ENCODE data around the gene PACRGL.

PACRGL gene

DNA sequence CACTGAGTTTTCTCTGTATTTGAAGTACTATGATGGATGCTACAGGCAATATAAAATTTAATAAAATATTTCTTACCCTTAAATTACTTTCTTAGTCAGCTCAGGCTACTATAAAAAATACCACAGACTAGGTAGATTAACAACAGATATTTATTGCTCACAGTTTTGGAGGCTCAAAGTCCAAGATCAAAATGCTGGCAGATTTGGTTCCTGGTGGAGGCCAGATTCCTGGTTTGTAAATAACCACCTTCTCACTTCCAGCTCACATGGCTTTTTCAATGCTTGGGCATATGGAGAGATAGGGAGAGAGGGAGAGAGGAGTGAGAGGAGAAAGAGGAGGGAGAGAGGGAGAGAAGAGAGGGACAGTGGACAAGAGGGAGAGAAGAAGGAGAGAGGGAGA is 24.5 kb upstream of the PACRGL start:
- Histone ChIP-seq H2AFZ (ENCODE audit: low read length) (no peak overlapping the region), H3F3A (ENCODE audit: insufficient read depth, low read length) (no peaks in the 10 kb centered on the region), H3K79me2 (ENCODE audit: insufficient read depth, low read length) (no peaks in the 10 kb centered on the region), H3K9me2 (ENCODE audit: low read depth, low read length) (no peaks in the 10 kb centered on the region), H3K9ac (ENCODE audit: low read length) (no peak overlapping the region), H3K27ac (ENCODE audit: low read depth, low read length, poor library complexity, severe bottlenecking) (no peak overlapping the region), H3K9me3 (ENCODE audit: low read length) (no peaks in the 10 kb centered on the region), H3K4me1 (ENCODE audit: insufficient read depth, low read length, severe bottlenecking) (no peaks in the 10 kb centered on the region), H3K36me3 (ENCODE audit: insufficient read depth, low read length) (no peaks in the 10 kb centered on the region), H4K20me1 (ENCODE audit: insufficient read depth, low read length) (no peaks in the 10 kb centered on the region), H3K4me3 (ENCODE audit: low read depth, low read length, poor library complexity, severe bottlenecking) (no peak overlapping the region), H3K4me2 (ENCODE audit: low read length) (no peak overlapping the region), H3K27me3 (ENCODE audit: insufficient read depth, low read length) (no peaks in the 10 kb centered on the region)
- TF ChIP-seq, protein P1, sequence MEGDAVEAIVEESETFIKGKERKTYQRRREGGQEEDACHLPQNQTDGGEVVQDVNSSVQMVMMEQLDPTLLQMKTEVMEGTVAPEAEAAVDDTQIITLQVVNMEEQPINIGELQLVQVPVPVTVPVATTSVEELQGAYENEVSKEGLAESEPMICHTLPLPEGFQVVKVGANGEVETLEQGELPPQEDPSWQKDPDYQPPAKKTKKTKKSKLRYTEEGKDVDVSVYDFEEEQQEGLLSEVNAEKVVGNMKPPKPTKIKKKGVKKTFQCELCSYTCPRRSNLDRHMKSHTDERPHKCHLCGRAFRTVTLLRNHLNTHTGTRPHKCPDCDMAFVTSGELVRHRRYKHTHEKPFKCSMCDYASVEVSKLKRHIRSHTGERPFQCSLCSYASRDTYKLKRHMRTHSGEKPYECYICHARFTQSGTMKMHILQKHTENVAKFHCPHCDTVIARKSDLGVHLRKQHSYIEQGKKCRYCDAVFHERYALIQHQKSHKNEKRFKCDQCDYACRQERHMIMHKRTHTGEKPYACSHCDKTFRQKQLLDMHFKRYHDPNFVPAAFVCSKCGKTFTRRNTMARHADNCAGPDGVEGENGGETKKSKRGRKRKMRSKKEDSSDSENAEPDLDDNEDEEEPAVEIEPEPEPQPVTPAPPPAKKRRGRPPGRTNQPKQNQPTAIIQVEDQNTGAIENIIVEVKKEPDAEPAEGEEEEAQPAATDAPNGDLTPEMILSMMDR (IDR thresholded peaks at IDR 0.05; ENCODE audit: low read length), result no peak
- no peak for TF ChIP-seq EZH2 (IDR thresholded peaks at IDR 0.05; ENCODE audit: borderline replicate concordance, low read length)

DNA sequence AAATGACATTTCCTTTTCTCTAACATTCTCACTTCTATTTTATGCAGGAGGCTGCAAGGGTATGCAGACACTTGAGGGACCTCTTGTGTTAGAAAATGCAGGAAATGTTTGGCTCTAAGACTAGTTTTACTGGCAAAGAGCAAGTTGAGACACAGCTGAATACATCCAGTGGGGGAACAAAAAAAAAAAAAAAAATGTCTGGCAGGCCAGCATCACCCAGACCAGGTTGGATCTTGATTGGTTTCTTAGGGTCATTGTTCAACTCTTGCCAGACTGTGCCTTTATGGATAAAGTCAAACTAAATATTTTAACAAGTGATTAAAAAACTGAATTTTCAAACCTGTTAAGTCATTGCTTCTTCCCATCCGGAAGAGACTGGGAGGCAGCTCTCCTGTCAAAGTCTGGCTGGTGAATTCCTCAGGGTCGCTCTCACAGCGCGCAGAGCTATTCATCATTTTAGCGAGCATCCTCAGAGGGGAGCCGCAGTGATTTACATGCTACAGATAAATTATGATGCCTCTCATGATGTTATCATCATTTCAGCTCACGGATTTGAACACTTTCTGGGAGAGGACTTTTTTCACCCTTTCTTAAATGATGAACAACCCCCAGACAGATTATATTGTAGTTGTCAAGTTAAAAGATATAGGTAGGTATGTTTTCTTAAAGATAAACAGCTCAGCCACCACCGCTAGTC is 23.6 kb upstream of the PACRGL start:
- no peak overlapping the region for H3K4me2 ChIP-seq (ENCODE audit: low read length)
- H3K27ac ChIP-seq (ENCODE audit: low read depth, low read length, poor library complexity, severe bottlenecking), result no peak overlapping the region
- no peaks in the 10 kb centered on the region for H3F3A ChIP-seq (ENCODE audit: insufficient read depth, low read length)
- H3K36me3 ChIP-seq (ENCODE audit: insufficient read depth, low read length), result no peaks in the 10 kb centered on the region
- H3K79me2 ChIP-seq (ENCODE audit: insufficient read depth, low read length), result no peaks in the 10 kb centered on the region
- H4K20me1 ChIP-seq (ENCODE audit: insufficient read depth, low read length), result no peaks in the 10 kb centered on the region
- no peaks in the 10 kb centered on the region for H3K9me2 ChIP-seq (ENCODE audit: low read depth, low read length)
- no peaks in the 10 kb centered on the region for H3K9me3 ChIP-seq (ENCODE audit: low read length)
- no peaks in the 10 kb centered on the region for H3K4me1 ChIP-seq (ENCODE audit: insufficient read depth, low read length, severe bottlenecking)
- no peak overlapping the region for H3K4me3 ChIP-seq (ENCODE audit: low read depth, low read length, poor library complexity, severe bottlenecking)
- no peak for TF ChIP-seq EZH2 (IDR thresholded peaks at IDR 0.05; ENCODE audit: borderline replicate concordance, low read length)
- TF ChIP-seq, protein P1 (IDR thresholded peaks at IDR 0.05; ENCODE audit: low read length), result no peak
- H3K9ac ChIP-seq (ENCODE audit: low read length), result no peak overlapping the region
- H2AFZ ChIP-seq (ENCODE audit: low read length), result no peak overlapping the region
- H3K27me3 ChIP-seq (ENCODE audit: insufficient read depth, low read length), result no peaks in the 10 kb centered on the region

DNA sequence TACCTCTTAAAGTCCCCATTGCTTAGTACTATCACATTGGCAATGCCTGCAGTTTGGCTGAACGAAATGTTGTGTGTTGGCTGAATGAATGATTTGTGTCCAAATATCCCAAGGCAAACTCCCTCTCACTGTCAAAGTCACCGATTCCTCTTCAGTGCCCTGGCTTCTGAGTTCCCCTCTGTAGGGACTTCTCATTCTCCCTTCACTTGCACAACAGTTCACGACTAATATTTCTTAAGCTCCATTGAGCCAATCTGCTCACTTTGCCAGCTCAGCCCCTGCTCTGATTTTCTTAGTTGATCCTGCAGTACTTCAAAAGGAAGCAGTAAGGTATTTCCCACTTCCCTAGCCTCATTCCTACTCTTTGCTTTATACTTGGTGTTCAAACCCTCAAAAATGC is 21.9 kb upstream of the PACRGL start:
- Histone ChIP-seq H4K20me1 (ENCODE audit: insufficient read depth, low read length) (no peaks in the 10 kb centered on the region), H3K36me3 (ENCODE audit: insufficient read depth, low read length) (no peaks in the 10 kb centered on the region), H3K9ac (ENCODE audit: low read length) (no peak overlapping the region), H3K79me2 (ENCODE audit: insufficient read depth, low read length) (no peaks in the 10 kb centered on the region), H3K4me2 (ENCODE audit: low read length) (no peak overlapping the region), H3K9me3 (ENCODE audit: low read length) (no peaks in the 10 kb centered on the region), H3K9me2 (ENCODE audit: low read depth, low read length) (no peaks in the 10 kb centered on the region), H3K4me3 (ENCODE audit: low read depth, low read length, poor library complexity, severe bottlenecking) (no peak overlapping the region), H3K27me3 (ENCODE audit: insufficient read depth, low read length) (no peaks in the 10 kb centered on the region), H3K27ac (ENCODE audit: low read depth, low read length, poor library complexity, severe bottlenecking) (no peak overlapping the region), H3K4me1 (ENCODE audit: insufficient read depth, low read length, severe bottlenecking) (no peaks in the 10 kb centered on the region), H3F3A (ENCODE audit: insufficient read depth, low read length) (no peaks in the 10 kb centered on the region), H2AFZ (ENCODE audit: low read length) (no peak overlapping the region)
- TF ChIP-seq, protein P1 (IDR thresholded peaks at IDR 0.05; ENCODE audit: low read length), result no peak
- TF ChIP-seq EZH2 (IDR thresholded peaks at IDR 0.05; ENCODE audit: borderline replicate concordance, low read length), result no peak

All from OCI-LY1 (cell line).